Measurements from ENCODE around the gene MPPED1.

DNA sequence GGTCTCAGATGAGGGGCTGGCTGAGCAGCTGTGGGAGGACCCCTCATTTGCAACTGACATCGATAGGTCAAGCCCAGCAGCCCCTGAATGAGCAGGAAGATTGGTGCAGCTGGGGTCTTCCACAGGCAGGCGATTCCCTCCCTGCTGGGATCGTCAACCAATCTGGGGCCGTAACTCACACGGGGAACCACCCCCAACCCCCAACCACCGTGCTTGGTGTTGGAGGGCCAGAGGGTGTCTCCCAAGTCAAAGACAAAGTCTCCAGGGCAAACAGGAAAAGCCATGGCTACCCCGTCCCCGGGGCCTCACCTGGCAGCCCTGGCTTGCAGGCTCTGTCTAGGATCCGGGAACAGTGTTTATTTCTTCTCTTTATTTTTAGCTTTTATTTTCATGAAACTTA lies 41.8 kb upstream of the MPPED1 start:
- no peak for TF ChIP-seq CTCF (IDR thresholded peaks at IDR 0.05; ENCODE audit: borderline replicate concordance, extremely low read depth, low read length, poor library complexity, severe bottlenecking)
- no peak for TF ChIP-seq EZH2 (IDR thresholded peaks at IDR 0.05; ENCODE audit: borderline replicate concordance, low read depth, low read length, severe bottlenecking)
